K562 (cell line): ENCODE data around the gene FARSA. TPM values are rescaled to one million over a fixed set of nuclear protein-coding genes. Genes with fewer than 3 reads are reported as not detected.

Source experiments
- FOXM1 ChIP-seq, 2 experiments: fragments of 450-650 bp in 1 of 2; sonication (generic) in 1 of 2; formaldehyde crosslinking in 1 of 2; IDR thresholded peaks; 2 replicates each; pipeline versions ENCODE4 v1.6.1 to v1.9.0; 2017 to 2022; ENCODE audit warnings: low read depth in 2 of 2, mild to moderate bottlenecking in 2 of 2, missing genetic modification reagents in 1 of 2, moderate library complexity in 1 of 2
- HEY1 ChIP-seq: fragments of 250-450 bp; sonication (Bioruptor Pico); IDR thresholded peaks from 2 replicates; pipeline ENCODE4 v1.5.0; 2020; ENCODE audit warnings: mild to moderate bottlenecking, moderate library complexity, borderline replicate concordance
- HNRNPH1 ChIP-seq: fragments of 200-400 bp; formaldehyde crosslinking; optimal IDR thresholded peaks from 2 replicates; pipeline ENCODE3; 2017; ENCODE audit warnings: low read depth, mild to moderate bottlenecking, low read length, moderate library complexity
- MBD2 ChIP-seq: sonication (generic); IDR thresholded peaks from 2 replicates; pipeline ENCODE4 v1.6.1; 2016; ENCODE audit warnings: low read depth, borderline replicate concordance
- NELFE ChIP-seq: IDR thresholded peaks from 2 replicates; pipeline ENCODE4 v1.6.1; 2011; ENCODE audit warnings: mild to moderate bottlenecking; ENCODE audit not compliant: insufficient read depth, insufficient read length
- polyA plus RNA-seq, 8 experiments: library from polyadenylated mRNA; depleted of rRNA in 4 of 8; stranded (reverse) in 5 of 8; unstranded in 3 of 8; fragments of >200 nt; fragmentation: Nextera tagmentation in 2 of 8; fragmentation: Illumina TruSeq in 1 of 8; extraction: Ambion mirVana in 2 of 8; extraction: Trizol in 1 of 8; gene quantifications; 2 replicates each; pipeline versions ENCODE4 v1.2.1 to v1.2.3, GENCODE V29; 2011 to 2014; ENCODE audit warnings: inconsistent platforms in 1 of 8, missing spikeins in 1 of 8
- total RNA-seq, 7 experiments: library from RNA; depleted of rRNA in 6 of 7; stranded (reverse); fragments of >200 nt in 6 of 7; fragmentation: Illumina TruSeq in 2 of 7; extraction: Trizol in 2 of 7; gene quantifications; 2 replicates each; pipeline versions ENCODE4 v1.2.1 to v1.2.3, GENCODE V29; 2011 to 2021; ENCODE audit warnings: low replicate concordance in 1 of 7
- TF ChIP-seq, protein P1 (sequence below): fragments of 250-450 bp; sonication (Bioruptor Pico); IDR thresholded peaks from 2 replicates; pipeline ENCODE4 v1.5.0; 2021
- TF ChIP-seq, protein P2 (sequence below), 3 experiments: fragments of 200-800 bp in 1 of 3; fragments of 250-450 bp in 1 of 3; fragments of 450-650 bp in 1 of 3; sonication (Bioruptor Pico) in 1 of 3; sonication (Bioruptor generic) in 1 of 3; formaldehyde crosslinking in 1 of 3; IDR thresholded peaks; 2 replicates each; pipeline versions ENCODE4 v1.6.1 to v1.8.0; 2016 to 2022; ENCODE audit warnings: mild to moderate bottlenecking in 2 of 3, missing genetic modification characterization in 2 of 3, missing compliant biosample characterization in 1 of 3, moderate library complexity in 1 of 3
- TF ChIP-seq, protein P3 (sequence below): IDR thresholded peaks from 2 replicates; pipeline ENCODE4 v1.6.1; 2016; ENCODE audit warnings: missing genetic modification characterization, missing compliant biosample characterization
- TF ChIP-seq, protein P4 (sequence below): fragments of 450-650 bp; formaldehyde crosslinking; IDR thresholded peaks from 2 replicates; pipeline ENCODE4 v1.4.0; 2022; ENCODE audit warnings: missing genetic modification characterization
- TF ChIP-seq, protein P5 (sequence below): fragments of 450-650 bp; formaldehyde crosslinking; IDR thresholded peaks from 2 replicates; pipeline ENCODE4 v1.4.0; 2022; ENCODE audit warnings: missing genetic modification characterization

The FARSA gene
- total and polyA plus RNA-seq, 9 of the 15 experiments (the other 6 are each of a cell fraction or from before 2014, with no cell fraction given) = 25.2 to 237 (median 89.6) TPM

DNA sequence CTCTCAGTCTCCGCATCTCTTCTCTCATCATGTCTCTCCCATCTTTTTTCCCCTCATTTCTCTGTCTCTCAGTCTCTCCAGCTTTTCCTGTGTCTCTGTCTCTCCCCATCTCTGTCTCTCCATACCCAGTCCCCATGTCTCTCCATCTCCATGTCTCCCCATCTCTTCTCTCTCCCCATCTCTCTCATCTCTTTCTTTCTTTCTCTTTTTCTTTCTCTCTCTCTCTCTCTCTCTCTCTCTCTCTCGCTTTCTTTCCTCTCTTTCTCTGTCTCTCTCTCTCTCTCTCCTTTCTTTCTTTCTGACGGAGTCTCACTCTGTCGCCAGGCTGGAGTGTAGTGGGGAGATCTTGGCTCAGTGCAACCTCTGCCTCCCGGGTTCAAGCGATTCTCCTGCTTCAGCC, 49.1 kb upstream of the FARSA start (continued):
- TF ChIP-seq, protein P1, sequence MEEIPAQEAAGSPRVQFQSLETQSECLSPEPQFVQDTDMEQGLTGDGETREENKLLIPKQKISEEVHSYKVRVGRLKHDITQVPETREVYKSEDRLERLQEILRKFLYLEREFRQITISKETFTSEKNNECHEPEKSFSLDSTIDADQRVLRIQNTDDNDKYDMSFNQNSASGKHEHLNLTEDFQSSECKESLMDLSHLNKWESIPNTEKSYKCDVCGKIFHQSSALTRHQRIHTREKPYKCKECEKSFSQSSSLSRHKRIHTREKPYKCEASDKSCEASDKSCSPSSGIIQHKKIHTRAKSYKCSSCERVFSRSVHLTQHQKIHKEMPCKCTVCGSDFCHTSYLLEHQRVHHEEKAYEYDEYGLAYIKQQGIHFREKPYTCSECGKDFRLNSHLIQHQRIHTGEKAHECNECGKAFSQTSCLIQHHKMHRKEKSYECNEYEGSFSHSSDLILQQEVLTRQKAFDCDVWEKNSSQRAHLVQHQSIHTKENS = no peak
- no peak for TF ChIP-seq NELFE
- TF ChIP-seq FOXM1 (IDR thresholded peaks at IDR 0.05; ENCODE audit: low read depth) = no peak
- no peak for TF ChIP-seq FOXM1 (CRISPR knock-in tag; IDR thresholded peaks at IDR 0.05; ENCODE audit: low read depth)
- TF ChIP-seq MBD2 = no peak
- TF ChIP-seq, protein P2, sequence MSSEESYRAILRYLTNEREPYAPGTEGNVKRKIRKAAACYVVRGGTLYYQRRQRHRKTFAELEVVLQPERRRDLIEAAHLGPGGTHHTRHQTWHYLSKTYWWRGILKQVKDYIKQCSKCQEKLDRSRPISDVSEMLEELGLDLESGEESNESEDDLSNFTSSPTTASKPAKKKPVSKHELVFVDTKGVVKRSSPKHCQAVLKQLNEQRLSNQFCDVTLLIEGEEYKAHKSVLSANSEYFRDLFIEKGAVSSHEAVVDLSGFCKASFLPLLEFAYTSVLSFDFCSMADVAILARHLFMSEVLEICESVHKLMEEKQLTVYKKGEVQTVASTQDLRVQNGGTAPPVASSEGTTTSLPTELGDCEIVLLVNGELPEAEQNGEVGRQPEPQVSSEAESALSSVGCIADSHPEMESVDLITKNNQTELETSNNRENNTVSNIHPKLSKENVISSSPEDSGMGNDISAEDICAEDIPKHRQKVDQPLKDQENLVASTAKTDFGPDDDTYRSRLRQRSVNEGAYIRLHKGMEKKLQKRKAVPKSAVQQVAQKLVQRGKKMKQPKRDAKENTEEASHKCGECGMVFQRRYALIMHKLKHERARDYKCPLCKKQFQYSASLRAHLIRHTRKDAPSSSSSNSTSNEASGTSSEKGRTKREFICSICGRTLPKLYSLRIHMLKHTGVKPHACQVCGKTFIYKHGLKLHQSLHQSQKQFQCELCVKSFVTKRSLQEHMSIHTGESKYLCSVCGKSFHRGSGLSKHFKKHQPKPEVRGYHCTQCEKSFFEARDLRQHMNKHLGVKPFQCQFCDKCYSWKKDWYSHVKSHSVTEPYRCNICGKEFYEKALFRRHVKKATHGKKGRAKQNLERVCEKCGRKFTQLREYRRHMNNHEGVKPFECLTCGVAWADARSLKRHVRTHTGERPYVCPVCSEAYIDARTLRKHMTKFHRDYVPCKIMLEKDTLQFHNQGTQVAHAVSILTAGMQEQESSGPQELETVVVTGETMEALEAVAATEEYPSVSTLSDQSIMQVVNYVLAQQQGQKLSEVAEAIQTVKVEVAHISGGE (CRISPR knock-in tag; IDR thresholded peaks at IDR 0.05) = no peak
- TF ChIP-seq, protein P3, sequence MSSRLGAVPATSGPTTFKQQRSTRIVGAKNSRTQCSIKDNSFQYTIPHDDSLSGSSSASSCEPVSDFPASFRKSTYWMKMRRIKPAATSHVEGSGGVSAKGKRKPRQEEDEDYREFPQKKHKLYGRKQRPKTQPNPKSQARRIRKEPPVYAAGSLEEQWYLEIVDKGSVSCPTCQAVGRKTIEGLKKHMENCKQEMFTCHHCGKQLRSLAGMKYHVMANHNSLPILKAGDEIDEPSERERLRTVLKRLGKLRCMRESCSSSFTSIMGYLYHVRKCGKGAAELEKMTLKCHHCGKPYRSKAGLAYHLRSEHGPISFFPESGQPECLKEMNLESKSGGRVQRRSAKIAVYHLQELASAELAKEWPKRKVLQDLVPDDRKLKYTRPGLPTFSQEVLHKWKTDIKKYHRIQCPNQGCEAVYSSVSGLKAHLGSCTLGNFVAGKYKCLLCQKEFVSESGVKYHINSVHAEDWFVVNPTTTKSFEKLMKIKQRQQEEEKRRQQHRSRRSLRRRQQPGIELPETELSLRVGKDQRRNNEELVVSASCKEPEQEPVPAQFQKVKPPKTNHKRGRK (tag) = peak; percentile 79; the same call in 1 of the 2 replicates
- TF ChIP-seq, protein P4, sequence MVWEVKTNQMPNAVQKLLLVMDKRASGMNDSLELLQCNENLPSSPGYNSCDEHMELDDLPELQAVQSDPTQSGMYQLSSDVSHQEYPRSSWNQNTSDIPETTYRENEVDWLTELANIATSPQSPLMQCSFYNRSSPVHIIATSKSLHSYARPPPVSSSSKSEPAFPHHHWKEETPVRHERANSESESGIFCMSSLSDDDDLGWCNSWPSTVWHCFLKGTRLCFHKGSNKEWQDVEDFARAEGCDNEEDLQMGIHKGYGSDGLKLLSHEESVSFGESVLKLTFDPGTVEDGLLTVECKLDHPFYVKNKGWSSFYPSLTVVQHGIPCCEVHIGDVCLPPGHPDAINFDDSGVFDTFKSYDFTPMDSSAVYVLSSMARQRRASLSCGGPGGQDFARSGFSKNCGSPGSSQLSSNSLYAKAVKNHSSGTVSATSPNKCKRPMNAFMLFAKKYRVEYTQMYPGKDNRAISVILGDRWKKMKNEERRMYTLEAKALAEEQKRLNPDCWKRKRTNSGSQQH = 0 out of 2 replicates have a peak, but pooled peaks have one; percentile 70
- TF ChIP-seq HEY1 (CRISPR knock-in tag) = no peak
- TF ChIP-seq, protein P5, sequence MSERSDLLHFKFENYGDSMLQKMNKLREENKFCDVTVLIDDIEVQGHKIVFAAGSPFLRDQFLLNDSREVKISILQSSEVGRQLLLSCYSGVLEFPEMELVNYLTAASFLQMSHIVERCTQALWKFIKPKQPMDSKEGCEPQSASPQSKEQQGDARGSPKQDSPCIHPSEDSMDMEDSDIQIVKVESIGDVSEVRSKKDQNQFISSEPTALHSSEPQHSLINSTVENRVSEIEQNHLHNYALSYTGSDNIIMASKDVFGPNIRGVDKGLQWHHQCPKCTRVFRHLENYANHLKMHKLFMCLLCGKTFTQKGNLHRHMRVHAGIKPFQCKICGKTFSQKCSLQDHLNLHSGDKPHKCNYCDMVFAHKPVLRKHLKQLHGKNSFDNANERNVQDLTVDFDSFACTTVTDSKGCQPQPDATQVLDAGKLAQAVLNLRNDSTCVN (CRISPR knock-in tag) = 0 out of 2 replicates have a peak, but pooled peaks have one; percentile 56
- TF ChIP-seq HNRNPH1 = no peak
